Gastrocnemius medialis (tissue), 4 donors: ENCODE data around the gene CMBL. TPM values are rescaled to one million over a fixed set of nuclear protein-coding genes. Genes with fewer than 3 reads are reported as not detected.

Experiments used
- ATAC-seq, 2 donors: fragments of 150-250 bp; one replicate each; pipeline ENCODE4 v1.9.1; 2016
- DNase-seq, 2 donors: peaks; one replicate each; pipeline ENCODE4 v3.0.0-alpha.2; 2019
- H3K27ac ChIP-seq, 4 donors: fragments of 200-600 bp; sonication (generic); 1 replicate in 1 of 4; 2 replicates in 3 of 4; pipeline ENCODE4 v1.5.1; 2016 to 2018; ENCODE audit warnings: mild to moderate bottlenecking in 2 of 4, moderate library complexity in 1 of 4
- H3K27me3 ChIP-seq, 3 donors: fragments of 200-600 bp; sonication (generic) in 2 of 3; 1 replicate in 1 of 3; 2 replicates in 2 of 3; pipeline versions ENCODE4 v1.5.1 to v1.6.0; 2016 to 2019; ENCODE audit warnings: mild to moderate bottlenecking in 1 of 3, moderate library complexity in 1 of 3
- H3K36me3 ChIP-seq, 2 donors: fragments of 200-600 bp; sonication (generic) in 1 of 2; one replicate each; pipeline ENCODE4 v1.5.1; 2017 to 2018
- H3K4me1 ChIP-seq, 2 donors: fragments of 200-600 bp; sonication (generic) in 1 of 2; one replicate each; pipeline ENCODE4 v1.5.1; 2016 to 2017; ENCODE audit warnings: mild to moderate bottlenecking in 2 of 2
- H3K4me3 ChIP-seq, 4 donors: fragments of 200-600 bp; sonication (generic) in 3 of 4; 1 replicate in 1 of 4; 2 replicates in 3 of 4; pipeline ENCODE4 v1.5.1; 2016 to 2019; ENCODE audit warnings: mild to moderate bottlenecking in 2 of 4
- H3K9me3 ChIP-seq, 3 donors: fragments of 200-600 bp; sonication (generic) in 2 of 3; 1 replicate in 1 of 3; 2 replicates in 2 of 3; pipeline ENCODE4 v1.5.1; 2016 to 2019
- POLR2A ChIP-seq, 2 donors: fragments of 450-650 bp; IDR thresholded peaks; one replicate each; pipeline ENCODE4 v1.6.1; 2017; ENCODE audit warnings: antibody characterized with exemption in 2 of 2, mild to moderate bottlenecking in 2 of 2, moderate library complexity in 2 of 2
- in situ Hi-C, 4 donors: fragments of 200-750 bp; cut with MboI; loops; one replicate each; pipeline versions ENCODE4 v1.15.0 to v1.8.0; 2017; ENCODE audit warnings: low sequenced_read_pairs in 4 of 4
- intact Hi-C: fragments of 100-400 bp; cut with DNase I; formaldehyde crosslinking; loops from one replicate; pipeline ENCODE4 v1.15.1; 2023; ENCODE audit warnings: low total_unique reads
- total RNA-seq, 4 donors: library from RNA; depleted of rRNA; stranded (reverse); fragments of >200 nt; gene quantifications; one replicate each; pipeline versions ENCODE4 v1.1.0 to v1.2.3, GENCODE V29; 2016
- TF ChIP-seq, protein P1 (sequence below), 5 experiments: fragments of 450-650 bp in 3 of 5; fragments of 200-600 bp in 2 of 5; sonication (generic) in 2 of 5; IDR thresholded peaks in 4 of 5; conservative IDR thresholded peaks in 1 of 5; 1 replicate in 4 of 5; 2 replicates in 1 of 5; pipeline ENCODE4 v1.5.1; 2016 to 2019; ENCODE audit warnings: antibody characterized with exemption in 5 of 5, mild to moderate bottlenecking in 3 of 5, moderate library complexity in 3 of 5

Gene CMBL
- total RNA-seq, 4 donors from 2014 or later = 7.8 to 46.7 (median 35.6) TPM

DNA sequence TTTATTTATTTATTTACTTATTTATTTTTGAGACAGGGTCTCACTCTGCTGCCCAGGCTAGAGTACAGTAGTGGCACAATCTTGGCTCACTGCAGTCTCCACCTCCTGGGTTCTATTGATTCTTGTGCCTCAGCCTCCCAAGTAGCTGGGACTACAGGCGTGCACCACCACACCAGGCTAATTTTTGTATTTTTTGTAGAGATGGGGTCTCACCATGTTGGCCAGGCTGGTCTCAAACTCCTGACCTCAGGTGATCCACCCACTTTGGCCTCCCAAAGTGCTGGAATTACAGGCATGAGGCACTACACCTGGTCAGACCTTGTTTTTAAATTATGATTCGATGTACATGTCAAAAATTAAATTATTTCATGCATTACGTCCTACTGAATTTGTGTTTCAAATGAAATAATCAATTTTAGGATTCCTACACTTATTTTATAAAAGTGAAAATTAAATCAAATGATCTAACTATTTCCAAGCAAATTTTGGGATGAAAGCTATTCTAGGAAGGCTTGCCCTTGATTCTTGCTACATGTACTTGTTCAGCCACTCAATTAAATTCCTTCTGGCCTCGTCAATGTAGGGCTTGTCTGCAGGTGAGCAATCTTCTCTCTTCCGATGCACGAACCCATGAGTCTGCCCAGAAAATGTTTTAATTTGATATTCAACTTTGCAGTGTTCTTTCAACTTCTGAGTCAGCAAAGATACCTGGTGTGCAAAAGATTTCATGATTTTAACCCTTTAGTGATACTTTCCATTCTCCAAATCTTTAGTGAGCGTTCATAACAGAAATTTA lies 27.6 kb downstream of the CMBL start:
- Histone ChIP-seq H3K36me3 (no peaks in the 10 kb centered on the region), H3K27me3 (no peaks in the 10 kb centered on the region), H3K9me3 (no peaks in the 10 kb centered on the region), H3K27ac (no peak overlapping the region), H3K4me1 (no peaks in the 10 kb centered on the region), H3K4me3 (no peak overlapping the region)
- TF ChIP-seq, protein P1, sequence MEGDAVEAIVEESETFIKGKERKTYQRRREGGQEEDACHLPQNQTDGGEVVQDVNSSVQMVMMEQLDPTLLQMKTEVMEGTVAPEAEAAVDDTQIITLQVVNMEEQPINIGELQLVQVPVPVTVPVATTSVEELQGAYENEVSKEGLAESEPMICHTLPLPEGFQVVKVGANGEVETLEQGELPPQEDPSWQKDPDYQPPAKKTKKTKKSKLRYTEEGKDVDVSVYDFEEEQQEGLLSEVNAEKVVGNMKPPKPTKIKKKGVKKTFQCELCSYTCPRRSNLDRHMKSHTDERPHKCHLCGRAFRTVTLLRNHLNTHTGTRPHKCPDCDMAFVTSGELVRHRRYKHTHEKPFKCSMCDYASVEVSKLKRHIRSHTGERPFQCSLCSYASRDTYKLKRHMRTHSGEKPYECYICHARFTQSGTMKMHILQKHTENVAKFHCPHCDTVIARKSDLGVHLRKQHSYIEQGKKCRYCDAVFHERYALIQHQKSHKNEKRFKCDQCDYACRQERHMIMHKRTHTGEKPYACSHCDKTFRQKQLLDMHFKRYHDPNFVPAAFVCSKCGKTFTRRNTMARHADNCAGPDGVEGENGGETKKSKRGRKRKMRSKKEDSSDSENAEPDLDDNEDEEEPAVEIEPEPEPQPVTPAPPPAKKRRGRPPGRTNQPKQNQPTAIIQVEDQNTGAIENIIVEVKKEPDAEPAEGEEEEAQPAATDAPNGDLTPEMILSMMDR (IDR thresholded peaks at IDR 0.05 in 4 of 5, conservative IDR thresholded peaks at IDR 0.05 in 1 of 5) = no peak
- no peak for TF ChIP-seq POLR2A (IDR thresholded peaks at IDR 0.05)
- DNase-seq (no peak), ATAC-seq (no peak)
- in situ Hi-C loops (loop anchor here in 3 of 4 donors (5.0 to 25.0 kb wide), 5 partner anchors 82 to 357 kb away; no protein-coding TSS in a partner anchor), intact Hi-C loops (loop anchor here (5.0 kb wide), 2 partner anchors 147 to 162 kb away; partner anchors contain the start of gene ROPN1L)

DNA sequence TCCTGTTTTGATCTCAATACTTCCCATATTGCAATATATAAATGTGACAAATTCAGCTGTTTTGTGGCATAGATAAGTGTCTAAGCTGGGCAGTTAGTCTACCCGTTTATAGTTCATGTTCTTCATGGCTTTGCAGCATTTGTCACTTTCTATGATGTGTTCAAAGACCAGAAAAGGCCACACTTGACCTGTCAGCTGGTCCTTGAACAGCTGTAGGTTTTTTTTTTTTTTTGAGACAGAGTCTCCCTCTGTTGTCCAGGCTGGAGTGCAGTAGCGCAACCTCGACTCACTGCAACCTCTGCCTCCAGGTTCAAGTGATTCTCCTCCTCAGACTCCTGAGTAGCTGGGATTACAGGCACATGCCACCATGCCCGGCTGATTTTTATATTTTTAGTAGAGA lies 28.4 kb downstream of the CMBL start:
- ATAC-seq (no peak), DNase-seq (no peak)
- H3K4me1 ChIP-seq = no peaks in the 10 kb centered on the region
- H3K27me3 ChIP-seq = no peaks in the 10 kb centered on the region
- TF ChIP-seq, protein P1 (IDR thresholded peaks at IDR 0.05 in 4 of 5, conservative IDR thresholded peaks at IDR 0.05 in 1 of 5) = no peak
- no peak for TF ChIP-seq POLR2A (IDR thresholded peaks at IDR 0.05)
- no peaks in the 10 kb centered on the region for H3K9me3 ChIP-seq
- H3K27ac ChIP-seq = no peak overlapping the region
- no peaks in the 10 kb centered on the region for H3K36me3 ChIP-seq
- no peak overlapping the region for H3K4me3 ChIP-seq
- in situ Hi-C loops (loop anchor here in 3 of 4 donors (25.0 kb wide), 3 partner anchors 133 to 358 kb away; no protein-coding TSS in a partner anchor), intact Hi-C loops (no loop called here)

DNA sequence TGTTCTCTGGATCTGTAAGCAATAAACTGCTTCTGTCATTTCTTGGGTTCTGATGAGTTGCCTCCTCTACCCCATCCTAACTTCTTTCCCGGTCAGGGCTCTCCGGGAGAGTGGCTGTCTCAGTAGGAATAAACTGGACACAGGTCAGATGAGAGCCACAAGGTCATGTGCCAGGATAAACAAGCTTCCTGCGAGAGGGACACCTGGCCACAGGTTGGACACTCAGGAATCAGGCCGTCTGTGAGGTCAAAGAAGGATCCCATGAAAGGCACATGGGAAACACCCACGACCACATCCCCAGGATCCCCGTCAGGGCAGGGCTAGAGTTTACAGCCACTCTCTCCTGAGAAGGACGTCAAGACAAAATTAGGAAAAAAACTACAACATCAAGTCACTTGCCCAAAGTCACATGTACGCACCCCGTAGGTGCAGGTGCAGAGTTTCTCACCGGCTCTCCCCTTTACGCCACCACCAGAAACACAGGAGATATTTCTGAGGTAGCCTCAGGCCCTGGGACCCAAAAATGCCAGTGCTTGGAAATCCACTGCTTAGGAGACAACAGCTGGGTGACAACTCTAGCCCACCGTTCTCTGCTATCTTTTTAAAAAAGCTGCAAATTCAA lies 28.9 kb downstream of the CMBL start:
- ATAC-seq (no peak), DNase-seq (no peak)
- Histone ChIP-seq H3K4me3 (no peak overlapping the region), H3K36me3 (no peaks in the 10 kb centered on the region), H3K4me1 (no peaks in the 10 kb centered on the region), H3K9me3 (no peaks in the 10 kb centered on the region), H3K27ac (peak overlapping the region in 1 of 4 donors; percentile 6), H3K27me3 (no peaks in the 10 kb centered on the region)
- intact Hi-C loops (no loop called here), in situ Hi-C loops (loop anchor here in 3 of 4 donors (25.0 kb wide), 3 partner anchors 134 to 359 kb away; no protein-coding TSS in a partner anchor)
- no peak for TF ChIP-seq POLR2A (IDR thresholded peaks at IDR 0.05)
- TF ChIP-seq, protein P1 (IDR thresholded peaks at IDR 0.05 in 4 of 5, conservative IDR thresholded peaks at IDR 0.05 in 1 of 5) = no peak

DNA sequence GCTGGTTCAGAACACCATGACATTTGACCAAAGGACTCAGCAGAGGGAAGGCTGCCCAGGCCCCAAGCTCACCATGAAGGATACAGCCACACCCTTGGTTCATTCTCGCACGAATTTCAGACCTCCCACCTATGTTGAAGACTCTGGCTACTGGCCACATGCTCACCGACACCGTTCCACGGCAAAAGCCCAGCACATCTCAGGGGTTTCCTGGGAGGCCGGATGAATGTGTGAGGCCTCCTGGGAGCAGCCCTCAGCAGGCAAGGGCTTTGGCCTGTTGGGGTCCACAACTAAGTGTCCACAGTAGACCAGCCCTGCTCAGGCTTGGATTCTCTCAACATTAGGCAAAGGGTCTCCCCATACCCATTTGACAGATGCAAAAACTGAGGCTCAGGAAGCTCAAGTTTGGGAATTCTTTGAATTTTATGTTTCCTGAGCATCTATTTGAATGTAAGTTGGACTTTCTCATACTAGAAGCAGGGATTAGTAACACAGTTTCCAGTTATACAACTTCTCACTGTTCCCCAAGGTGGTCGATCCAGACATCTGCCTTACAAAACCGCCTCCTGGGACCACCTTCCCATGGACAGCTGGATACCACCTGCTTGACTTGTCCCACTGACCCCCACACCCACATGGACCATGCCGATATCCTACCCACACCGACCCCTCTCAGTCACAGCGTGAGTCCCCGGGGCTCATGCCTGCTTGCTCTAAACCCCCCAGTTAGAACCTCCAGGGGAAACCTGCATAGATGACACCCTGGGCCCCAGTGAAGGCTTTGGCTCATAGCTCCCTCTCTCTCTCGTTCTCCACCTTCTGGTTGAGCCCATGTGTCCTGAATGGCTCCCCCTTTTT lies 29.7 kb downstream of the CMBL start:
- intact Hi-C loops = no loop called here
- ATAC-seq = no peak

More for the DNA sequence above, 29.7 kb downstream of the CMBL start:
- no peaks in the 10 kb centered on the region for H3K27me3 ChIP-seq
- H3K4me1 ChIP-seq = no peaks in the 10 kb centered on the region
- no peaks in the 10 kb centered on the region for H3K9me3 ChIP-seq
- in situ Hi-C loops = loop anchor here in 3 of 4 donors (25.0 kb wide), 3 partner anchors 134 to 359 kb away; no protein-coding TSS in a partner anchor
- peak overlapping the region in 1 of 4 donors; percentile 6 for H3K27ac ChIP-seq
- H3K36me3 ChIP-seq = no peaks in the 10 kb centered on the region
- no peak overlapping the region for H3K4me3 ChIP-seq
- DNase-seq = no peak
- TF ChIP-seq, protein P1 (IDR thresholded peaks at IDR 0.05 in 4 of 5, conservative IDR thresholded peaks at IDR 0.05 in 1 of 5) = no peak
- no peak for TF ChIP-seq POLR2A (IDR thresholded peaks at IDR 0.05)
